Activated effector memory CD4-positive, alpha-beta T cell treated with anti-CD3 and anti-CD28 coated beads, Interleukin-2, amount 50 U/mL, for 16 hours (primary cell): ENCODE measurements around the gene TFPI2.

Source experiments
- DNase-seq: peaks from one replicate; pipeline ENCODE4 v3.0.0-alpha.2; 2020

Gene TFPI2

GRCh38 chr7:93902777-93903423 is 12.3 kb upstream of the TFPI2 start:
- DNase-seq: no peak

- no peak for DNase-seq
Observed at GRCh38 chr7:93897680-93898079, 7.1 kb upstream of the TFPI2 start.

GRCh38 chr7:93895859-93896600 is 5.5 kb upstream of the TFPI2 start:
- DNase-seq: no peak

- no peak for DNase-seq
Observed at GRCh38 chr7:93894966-93895640, 4.5 kb upstream of the TFPI2 start.

- DNase-seq: no peak
Observed at GRCh38 chr7:93894426-93894825, 3.9 kb upstream of the TFPI2 start.

- no peak for DNase-seq
Observed at GRCh38 chr7:93890041-93890463, 501 bp downstream of the TFPI2 start.

GRCh38 chr7:93889261-93889660 is 1.3 kb downstream of the TFPI2 start:
- DNase-seq: no peak

GRCh38 chr7:93884541-93884940 is 6.0 kb downstream of the TFPI2 start:
- no peak for DNase-seq

GRCh38 chr7:93883917-93884345 is 6.6 kb downstream of the TFPI2 start:
- DNase-seq: no peak

- no peak for DNase-seq
Observed at GRCh38 chr7:93883078-93883916, 7.3 kb downstream of the TFPI2 start.

- no peak for DNase-seq
Observed at GRCh38 chr7:93882468-93882867, 8.1 kb downstream of the TFPI2 start.

- no peak for DNase-seq
Observed at GRCh38 chr7:93879356-93879755, 11.2 kb downstream of the TFPI2 start.

GRCh38 chr7:93877742-93878141 is 12.8 kb downstream of the TFPI2 start:
- DNase-seq: no peak

- DNase-seq: no peak
Observed at GRCh38 chr7:93873998-93874574, 16.5 kb downstream of the TFPI2 start.

- no peak for DNase-seq
Observed at GRCh38 chr7:93866886-93867285, 23.7 kb downstream of the TFPI2 start.

GRCh38 chr7:93862651-93863050 is 27.9 kb downstream of the TFPI2 start:
- no peak for DNase-seq

GRCh38 chr7:93861325-93861949 is 29.1 kb downstream of the TFPI2 start:
- no peak for DNase-seq

GRCh38 chr7:93860261-93860660 is 30.3 kb downstream of the TFPI2 start:
- DNase-seq: no peak

GRCh38 chr7:93858857-93859256 is 31.7 kb downstream of the TFPI2 start:
- no peak for DNase-seq

GRCh38 chr7:93856323-93856722 is 34.2 kb downstream of the TFPI2 start:
- DNase-seq: no peak

GRCh38 chr7:93855797-93856196 is 34.8 kb downstream of the TFPI2 start:
- no peak for DNase-seq

- no peak for DNase-seq
Observed at GRCh38 chr7:93854480-93854879, 36.1 kb downstream of the TFPI2 start.
